ENCODE measurements around the gene PDRG1.
A peak's percentile ranks its signal among the peaks of the same experiment; 100 is the strongest.

The PDRG1 gene

DNA sequence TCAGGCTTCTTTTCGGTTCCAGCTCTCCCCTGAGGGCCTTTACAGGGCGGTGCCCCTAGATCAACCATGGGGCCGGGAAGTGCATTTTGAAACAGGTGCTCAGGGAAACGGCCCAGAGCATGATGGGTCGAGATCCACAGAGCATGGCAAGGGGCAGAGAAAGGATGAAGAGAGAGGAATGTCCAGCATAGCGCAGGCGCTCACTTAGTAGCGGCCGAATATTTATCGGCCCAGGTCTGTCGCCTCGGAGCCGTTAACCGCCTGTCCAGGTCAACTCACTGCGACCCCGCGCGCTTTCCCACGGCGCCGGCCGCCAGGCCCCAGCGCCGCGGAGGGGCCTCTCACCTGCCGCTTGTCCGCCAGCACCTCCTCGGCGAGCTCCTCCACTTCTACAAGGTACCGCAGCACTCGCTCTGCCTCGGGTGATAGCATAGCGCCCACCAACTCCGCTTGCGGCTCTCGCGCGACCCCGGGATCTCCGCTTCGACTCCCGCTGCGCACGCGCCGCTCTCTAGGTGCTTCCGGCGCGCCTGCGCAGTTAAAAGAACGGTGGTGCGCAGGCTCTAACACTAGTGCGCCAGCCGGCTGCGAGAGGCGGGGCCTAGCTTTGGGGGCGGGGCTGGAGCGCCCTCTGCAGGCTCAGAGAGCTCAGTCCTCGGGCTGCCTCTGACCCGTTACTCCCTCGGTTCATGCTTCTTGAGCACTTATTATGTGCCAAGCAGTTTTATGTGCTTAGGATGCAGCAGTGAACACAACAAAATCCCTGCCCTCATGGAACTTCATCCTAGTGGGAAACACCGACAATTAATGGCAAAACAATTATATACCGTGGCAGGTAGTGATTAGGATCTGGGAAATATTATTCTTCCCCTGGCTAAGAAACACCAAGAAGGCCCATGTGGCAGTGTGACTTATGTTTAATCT lies at the start of gene PDRG1:
PDRG1 (minus strand) TSS at position 517 of the 924 bp plus-strand sequence; CDS start at position 432, 85 bp downstream.
- DNase-seq = peak; percentile 82 to 99 (median 90)
- intact Hi-C loops (cut with DNase I) = loop anchor here (1.0 to 10.0 kb wide), 6 partner anchors 17 to 153 kb away; partner anchors contain the start of genes DUSP15, TM9SF4, TTLL9 and XKR7

DNA sequence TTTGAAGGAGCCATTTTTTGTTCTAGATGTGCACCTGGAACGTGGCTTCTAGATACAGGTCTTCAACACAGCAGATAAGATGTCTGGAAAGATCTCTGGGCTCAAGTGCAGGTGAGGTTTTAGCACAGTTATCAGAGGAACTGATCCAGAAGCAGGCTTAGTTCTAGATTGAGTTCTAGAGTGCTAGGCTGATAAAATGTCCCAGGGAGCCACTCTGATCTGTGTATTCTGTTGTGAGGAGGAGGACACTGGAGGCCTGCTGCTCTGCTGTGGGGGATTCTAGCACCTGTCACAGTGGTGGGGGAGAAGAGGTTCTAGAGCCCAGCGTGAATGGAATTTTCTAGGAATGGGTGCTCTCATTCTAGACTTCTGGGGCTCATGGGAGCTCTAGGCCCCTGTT lies 46.4 kb upstream of the PDRG1 start:
- intact Hi-C loops (cut with DNase I) = no loop called here
- DNase-seq = peak in 1 of 10 donors; percentile 26

DNA sequence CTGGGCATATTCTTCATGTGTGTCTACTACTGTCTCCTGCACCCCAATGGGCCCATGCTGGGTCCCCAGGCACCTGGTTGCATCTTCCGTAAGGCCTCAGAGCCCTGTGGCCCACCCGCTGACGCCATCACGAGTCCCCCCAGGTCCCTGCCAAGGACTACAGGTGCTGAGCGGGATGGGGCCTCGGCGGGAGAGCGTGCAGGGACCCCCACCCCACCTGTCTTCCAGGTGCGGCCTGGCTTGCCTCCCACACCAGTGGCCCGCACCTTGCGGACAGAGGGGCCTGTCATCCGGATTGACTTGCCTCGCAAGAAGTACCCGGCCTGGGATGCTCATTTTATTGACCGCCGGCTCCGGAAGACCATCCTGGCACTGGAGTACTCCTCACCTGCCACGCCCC lies 45.1 kb upstream of the PDRG1 start:
- intact Hi-C loops (cut with DNase I) = no loop called here
- DNase-seq = no peak

GRCh38 chr20:31992086-31992485 lies 40.2 kb upstream of the PDRG1 start:
- intact Hi-C loops (cut with DNase I) = no loop called here
- DNase-seq = no peak

GRCh38 chr20:31991339-31991705 lies 39.5 kb upstream of the PDRG1 start:
- DNase-seq = no peak
- intact Hi-C loops (cut with DNase I) = no loop called here

GRCh38 chr20:31990641-31991338 lies 38.9 kb upstream of the PDRG1 start:
- intact Hi-C loops (cut with DNase I) = no loop called here
- no peak for DNase-seq

- peak in 6 of 10 donors; percentile 19 to 93 (median 35) for DNase-seq
- intact Hi-C loops (cut with DNase I) = no loop called here
Observed at GRCh38 chr20:31989030-31989645, 37.3 kb upstream of the PDRG1 start.

- DNase-seq = no peak
- intact Hi-C loops (cut with DNase I) = no loop called here
Observed at GRCh38 chr20:31988430-31989015, 36.7 kb upstream of the PDRG1 start.

DNA sequence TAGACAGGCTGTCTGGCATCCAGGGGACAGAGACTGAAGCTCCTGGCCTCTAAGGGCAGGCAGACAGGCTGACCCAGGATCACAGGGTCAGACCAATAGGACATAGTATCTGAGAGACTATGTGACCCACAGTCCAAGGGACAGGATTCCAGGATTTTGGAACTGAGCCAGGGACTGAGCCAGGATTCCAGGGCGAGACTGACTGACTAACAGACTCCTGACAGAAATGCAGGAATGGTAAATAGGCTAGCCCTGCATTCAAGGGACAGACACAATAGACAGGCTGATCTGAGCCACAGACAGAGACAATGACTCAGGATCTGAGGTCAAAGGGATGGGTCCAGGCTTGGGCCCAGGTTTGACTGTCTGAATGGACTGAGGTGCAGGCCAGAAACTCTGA lies 35.9 kb upstream of the PDRG1 start:
- intact Hi-C loops (cut with DNase I) = no loop called here
- no peak for DNase-seq

- peak in 6 of 10 donors; percentile 40 to 90 (median 53) for DNase-seq
- intact Hi-C loops (cut with DNase I) = no loop called here
Observed at GRCh38 chr20:31984981-31985471, 33.2 kb upstream of the PDRG1 start.

GRCh38 chr20:31981784-31982183 lies 29.9 kb upstream of the PDRG1 start:
- intact Hi-C loops (cut with DNase I) = no loop called here
- no peak for DNase-seq

DNA sequence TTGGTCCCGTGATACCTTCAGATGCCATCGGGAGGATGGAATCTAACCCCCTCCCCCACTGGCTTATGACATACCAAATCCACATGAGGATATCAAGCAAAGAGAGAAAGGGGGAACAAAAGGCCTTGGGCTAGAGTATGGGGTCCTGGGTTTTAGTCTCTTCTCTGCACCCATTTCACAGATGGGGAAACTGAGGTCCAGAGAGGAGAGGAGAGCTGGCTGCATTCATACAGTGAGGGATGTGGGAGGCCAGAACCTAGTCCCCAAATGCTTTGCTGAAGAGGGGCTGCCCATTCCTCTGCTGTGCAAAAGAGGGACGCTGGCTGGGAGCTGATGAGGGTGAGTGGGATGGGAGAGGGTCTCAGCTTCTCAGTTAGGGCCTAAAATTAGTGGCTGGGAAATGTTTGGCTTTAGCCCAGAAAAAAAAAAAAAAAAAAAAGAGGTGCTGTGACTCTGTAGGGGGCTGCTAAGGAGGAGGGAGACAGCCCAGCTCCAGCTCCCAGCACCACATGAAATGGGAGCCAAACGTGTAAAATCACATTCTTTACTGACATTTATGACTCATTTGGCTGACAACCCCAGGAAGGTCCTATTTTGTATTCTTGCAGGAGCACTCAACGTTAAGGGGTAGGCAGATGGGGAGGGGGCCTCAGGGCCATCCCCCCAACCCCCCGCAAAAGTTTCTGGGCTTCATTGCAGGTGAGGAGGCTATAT lies 28.0 kb upstream of the PDRG1 start:
- DNase-seq = no peak
- intact Hi-C loops (cut with DNase I) = no loop called here

- intact Hi-C loops (cut with DNase I) = no loop called here
- DNase-seq = no peak
Observed at GRCh38 chr20:31977080-31977479, 25.2 kb upstream of the PDRG1 start.

GRCh38 chr20:31975874-31976273 lies 24.0 kb upstream of the PDRG1 start:
- DNase-seq = no peak
- intact Hi-C loops (cut with DNase I) = no loop called here

GRCh38 chr20:31974951-31975487 lies 23.2 kb upstream of the PDRG1 start:
- no peak for DNase-seq
- intact Hi-C loops (cut with DNase I) = no loop called here

GRCh38 chr20:31974296-31974695 lies 22.4 kb upstream of the PDRG1 start:
- intact Hi-C loops (cut with DNase I) = no loop called here
- DNase-seq = no peak

GRCh38 chr20:31972471-31973021 lies 20.7 kb upstream of the PDRG1 start:
- intact Hi-C loops (cut with DNase I) = no loop called here
- DNase-seq = no peak

DNA sequence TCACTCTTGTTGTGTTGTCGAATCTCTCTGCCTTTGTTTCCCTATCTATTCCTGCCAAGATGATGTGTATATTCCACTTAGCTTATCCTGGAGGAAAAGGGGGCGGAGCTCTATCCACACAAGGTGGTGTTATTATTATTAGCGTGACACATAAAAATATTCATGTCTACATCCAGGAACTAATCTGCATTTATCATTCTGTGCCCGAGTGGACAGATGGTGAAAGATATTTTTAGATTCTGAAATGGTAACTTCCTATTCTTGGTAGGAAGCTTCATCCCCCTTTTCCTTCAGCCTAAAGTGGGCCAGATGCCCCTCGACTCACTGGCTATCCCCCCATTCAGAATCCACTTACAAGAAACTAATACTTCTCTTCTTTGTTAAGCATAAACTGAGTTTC lies 18.1 kb upstream of the PDRG1 start:
- intact Hi-C loops (cut with DNase I) = no loop called here
- DNase-seq = no peak
